Measurements from ENCODE around the gene CSF2RB.

DNA sequence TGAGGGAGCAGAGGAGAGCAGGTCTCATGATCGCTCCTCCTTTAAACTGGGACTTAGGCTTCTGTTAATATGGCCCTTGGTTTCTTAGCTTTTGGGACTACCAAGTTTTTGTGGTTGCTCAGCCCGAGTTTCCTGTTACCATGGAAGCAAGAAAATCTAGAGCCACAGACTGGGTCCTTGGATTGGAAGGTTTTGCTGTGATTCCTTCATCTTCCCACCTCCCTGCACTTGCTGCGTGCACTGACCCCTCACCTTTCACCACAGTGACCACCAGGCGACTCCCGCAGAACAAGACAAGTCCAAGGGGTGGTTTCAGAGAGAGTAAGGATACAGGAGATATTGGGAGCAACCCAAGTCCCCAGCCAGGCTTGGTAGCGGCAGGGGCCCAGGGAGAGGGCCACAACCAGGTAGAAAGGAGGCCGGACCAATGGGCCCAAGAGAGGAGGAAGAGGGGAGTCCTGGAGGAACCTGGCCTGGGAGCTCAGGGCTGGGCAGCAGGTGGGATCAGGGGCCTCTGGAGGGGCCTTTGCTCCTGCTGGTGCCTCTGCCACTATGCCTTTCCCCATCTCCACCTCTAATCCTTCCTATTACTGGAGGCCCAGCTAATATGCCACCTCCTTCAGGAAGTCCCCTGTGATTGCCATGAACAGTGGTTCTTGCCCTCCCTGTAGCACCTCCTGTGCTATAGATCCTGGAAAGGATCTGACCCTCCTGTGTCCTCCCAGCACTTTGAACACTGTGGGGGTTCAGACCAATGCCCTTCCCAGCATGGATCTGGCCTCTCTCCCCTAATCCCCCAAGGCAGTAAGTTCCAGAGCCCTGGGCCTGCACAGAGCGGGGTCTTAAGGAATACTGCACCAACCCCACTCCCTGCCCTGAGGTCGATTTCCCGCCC, 21.2 kb downstream of the CSF2RB start:
- no peak for TF ChIP-seq EZH2phosphoT487 (IDR thresholded peaks at IDR 0.05; ENCODE audit: insufficient read depth, low read depth)
- TF ChIP-seq EZH2 (IDR thresholded peaks at IDR 0.05; ENCODE audit: insufficient read depth, poor library complexity, severe bottlenecking), result no peak
